22Rv1 (cell line): ENCODE measurements around the gene DENND5B.

Experiments
- CTCF ChIP-seq: fragments of 450-650 bp; IDR thresholded peaks from 2 replicates; pipeline ENCODE4 v1.5.1; 2017; ENCODE audit warnings: mild to moderate bottlenecking
- ZFX ChIP-seq: fragments of 450-650 bp; IDR thresholded peaks from 2 replicates; pipeline ENCODE4 v1.6.1; 2017; ENCODE audit warnings: antibody characterized with exemption, borderline replicate concordance

- TF ChIP-seq CTCF = no peak
- TF ChIP-seq ZFX = no peak
These were observed 7.1 kb downstream of the DENND5B start for GRCh38 chr12:31583878-31584277.
